Prostate gland (tissue), 2 donors: Measurements from ENCODE around the gene CCDC34. TPM values are rescaled to one million over a fixed set of nuclear protein-coding genes. Genes with fewer than 3 reads are reported as not detected.

Experiments
- DNase-seq: peaks from one replicate; pipeline ENCODE4 v3.0.0-alpha.2; 2019; ENCODE audit warnings: low spot score
- H3K27ac ChIP-seq, 2 donors: fragments of 200-600 bp; sonication (generic); 2 replicates each; pipeline ENCODE4 v1.5.1; 2017 to 2019
- H3K27me3 ChIP-seq: fragments of 200-600 bp; sonication (generic); replicated peaks from 2 replicates; pipeline ENCODE4 v1.5.1; 2019; ENCODE audit not compliant: insufficient read depth
- H3K36me3 ChIP-seq, 2 donors: fragments of 200-600 bp; sonication (generic); 1 replicate in 1 of 2; 2 replicates in 1 of 2; pipeline versions ENCODE4 v1.5.1 to v1.8.1; 2017 to 2019
- H3K4me1 ChIP-seq: fragments of 200-600 bp; sonication (generic); replicated peaks from 2 replicates; pipeline ENCODE4 v1.5.1; 2019
- H3K4me3 ChIP-seq, 2 donors: fragments of 200-600 bp; sonication (generic); 2 replicates each; pipeline ENCODE4 v1.5.1; 2017 to 2019
- H3K9me3 ChIP-seq: fragments of 200-600 bp; sonication (generic); 2 replicates; pipeline ENCODE4 v1.5.1; 2017
- CTCF ChIP-seq, 4 experiments: fragments of 200-600 bp in 2 of 4; fragments of 450-650 bp in 2 of 4; sonication (generic) in 2 of 4; IDR thresholded peaks; 1 replicate in 3 of 4; 2 replicates in 1 of 4; pipeline ENCODE4 v1.5.1; 2016 to 2019; ENCODE audit warnings: antibody characterized with exemption in 4 of 4, mild to moderate bottlenecking in 2 of 4, moderate library complexity in 2 of 4
- POLR2A ChIP-seq: fragments of 450-650 bp; IDR thresholded peaks from one replicate; pipeline ENCODE4 v1.6.1; 2016; ENCODE audit warnings: antibody characterized with exemption, mild to moderate bottlenecking
- POLR2AphosphoS5 ChIP-seq: sonication (generic); formaldehyde crosslinking; IDR thresholded peaks from one replicate; pipeline ENCODE4 v1.6.1; 2017; ENCODE audit warnings: antibody characterized with exemption
- WGBS: methylation state at CpG from one replicate; pipeline ENCODE4 v1.1.5; 2018; 5-methylcytosine and 5-hydroxymethylcytosine counted together
- intact Hi-C: fragments of 100-400 bp; cut with DNase I; formaldehyde crosslinking; loops from one replicate; pipeline ENCODE4 v1.14.2; 2022
- total RNA-seq, 2 donors: library from RNA; depleted of rRNA; stranded (reverse); fragments of >200 nt; gene quantifications; one replicate each; pipeline ENCODE4 v1.1.0, GENCODE V29; 2016

CCDC34 gene
- total RNA-seq, 2 donors from 2014 or later, result 5.7 to 6.7 TPM

- no peak overlapping the region for H3K4me3 ChIP-seq
- H3K4me1 ChIP-seq, result no peaks in the 10 kb centered on the region
- WGBS, result 69% methylated on average over 4 of the region's 4 CpGs
- no peaks in the 10 kb centered on the region for H3K27me3 ChIP-seq
- intact Hi-C loops, result loop anchor here (5.0 kb wide), 1 partner anchor 88 kb away; no protein-coding TSS in a partner anchor
- no peak overlapping the region for H3K27ac ChIP-seq
- DNase-seq, result no peak
- no peak for TF ChIP-seq POLR2A
- no peak for TF ChIP-seq POLR2AphosphoS5
- TF ChIP-seq CTCF (IDR thresholded peaks at IDR 0.05), result no peak
- H3K36me3 ChIP-seq, result no peaks in the 10 kb centered on the region
- H3K9me3 ChIP-seq, result no peaks in the 10 kb centered on the region
These were observed 72.6 kb downstream of the CCDC34 start for GRCh38 chr11:27290261-27291050.

Other genes with a start within 250 kb of the CCDC34 start
- 10 to 100 TPM; 49.2 to 97.2 TPM for gene LGR4, start 109.6 kb upstream of the CCDC34 start, total RNA-seq
- gene LIN7C, start 143.6 kb upstream of the CCDC34 start, total RNA-seq, result 10 to 100 TPM; 30.0 to 48.7 TPM